ENCODE results near the gene RABGAP1. TPM values are rescaled to one million over a fixed set of nuclear protein-coding genes. Genes with fewer than 3 reads are reported as not detected.

RABGAP1 gene
- total and polyA plus RNA-seq, 7 donors = 15.5 to 57.9 (median 33.6) TPM

DNA sequence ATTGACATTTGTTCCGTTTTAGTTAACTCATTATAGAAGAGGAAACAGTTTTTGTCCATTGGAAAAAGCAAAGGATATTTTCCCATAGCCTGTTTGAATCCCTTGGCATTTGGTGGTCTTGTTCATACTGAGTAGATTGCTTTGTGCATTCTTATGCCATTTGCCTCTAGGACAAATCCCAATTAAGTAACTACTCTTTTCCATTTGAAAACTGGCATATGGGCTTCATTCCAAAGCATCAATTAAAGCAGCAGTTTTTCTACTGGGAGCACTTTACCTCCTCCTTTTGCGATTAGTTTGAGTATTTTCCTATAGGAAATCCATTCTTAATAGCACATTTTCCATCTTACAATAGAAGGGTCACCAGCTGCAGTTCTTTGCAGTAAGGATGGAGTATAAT lies 123.9 kb downstream of the RABGAP1 start:
- Histone ChIP-seq H3K4me3 (no peak overlapping the region), H3K27ac (no peak overlapping the region), H3K27me3 (ENCODE audit: insufficient read depth in 3 of 3, low read length in 2 of 3) (no peaks in the 10 kb centered on the region), H3K4me1 (peaks cover 20% of the 10 kb centered on the region), H3K36me3 (ENCODE audit: insufficient read depth in 1 of 2, low read depth in 1 of 2) (peaks cover 3 to 48% of the 10 kb centered on the region in 2 donors), H3K9me3 (no peaks in the 10 kb centered on the region)
- DNase-seq (no peak), ATAC-seq (no peak)
- TF ChIP-seq, protein P1, sequence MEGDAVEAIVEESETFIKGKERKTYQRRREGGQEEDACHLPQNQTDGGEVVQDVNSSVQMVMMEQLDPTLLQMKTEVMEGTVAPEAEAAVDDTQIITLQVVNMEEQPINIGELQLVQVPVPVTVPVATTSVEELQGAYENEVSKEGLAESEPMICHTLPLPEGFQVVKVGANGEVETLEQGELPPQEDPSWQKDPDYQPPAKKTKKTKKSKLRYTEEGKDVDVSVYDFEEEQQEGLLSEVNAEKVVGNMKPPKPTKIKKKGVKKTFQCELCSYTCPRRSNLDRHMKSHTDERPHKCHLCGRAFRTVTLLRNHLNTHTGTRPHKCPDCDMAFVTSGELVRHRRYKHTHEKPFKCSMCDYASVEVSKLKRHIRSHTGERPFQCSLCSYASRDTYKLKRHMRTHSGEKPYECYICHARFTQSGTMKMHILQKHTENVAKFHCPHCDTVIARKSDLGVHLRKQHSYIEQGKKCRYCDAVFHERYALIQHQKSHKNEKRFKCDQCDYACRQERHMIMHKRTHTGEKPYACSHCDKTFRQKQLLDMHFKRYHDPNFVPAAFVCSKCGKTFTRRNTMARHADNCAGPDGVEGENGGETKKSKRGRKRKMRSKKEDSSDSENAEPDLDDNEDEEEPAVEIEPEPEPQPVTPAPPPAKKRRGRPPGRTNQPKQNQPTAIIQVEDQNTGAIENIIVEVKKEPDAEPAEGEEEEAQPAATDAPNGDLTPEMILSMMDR (IDR thresholded peaks at IDR 0.05) = no peak
- WGBS, 3 donors = 64 to 93% (median 85%) methylated on average over 2 of the region's 2 CpGs
- intact Hi-C loops (cut with DNase I) = loop anchor here in 1 of 2 donors (10.0 kb wide), 1 partner anchor 60 kb away; no protein-coding TSS in a partner anchor

DNA sequence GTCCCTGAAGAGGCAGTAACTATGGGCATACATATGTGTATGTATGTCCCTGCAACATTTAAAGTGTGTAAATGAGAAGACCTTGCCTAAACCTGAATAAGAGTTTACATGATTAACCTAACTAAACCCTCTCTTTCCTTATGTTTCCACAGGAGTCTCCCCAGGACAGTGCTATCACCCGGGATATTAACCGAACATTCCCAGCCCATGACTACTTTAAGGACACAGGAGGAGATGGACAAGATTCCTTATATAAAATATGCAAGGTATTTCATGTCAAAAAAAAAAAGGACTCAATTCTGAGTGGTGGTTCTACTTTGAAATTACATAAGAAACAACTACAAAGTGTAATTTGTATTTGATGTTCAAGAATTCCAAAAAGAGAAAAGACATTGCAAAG lies 124.4 kb downstream of the RABGAP1 start:
- intact Hi-C loops (cut with DNase I) = loop anchor here in 1 of 2 donors (10.0 kb wide), 1 partner anchor 60 kb away; no protein-coding TSS in a partner anchor
- ATAC-seq = no peak
- no peaks in the 10 kb centered on the region for H3K27me3 ChIP-seq (ENCODE audit: insufficient read depth in 3 of 3, low read length in 2 of 3)
- H3K27ac ChIP-seq = no peak overlapping the region
- peaks cover 3 to 53% of the 10 kb centered on the region in 2 donors for H3K36me3 ChIP-seq (ENCODE audit: insufficient read depth in 1 of 2, low read depth in 1 of 2)
- no peak overlapping the region for H3K4me3 ChIP-seq
- WGBS, 3 donors = 98 to 100% (median 98%) methylated on average over 2 of the region's 2 CpGs
- H3K9me3 ChIP-seq = no peaks in the 10 kb centered on the region
- H3K4me1 ChIP-seq = peaks cover 18% of the 10 kb centered on the region
- DNase-seq = no peak
- TF ChIP-seq, protein P1 (IDR thresholded peaks at IDR 0.05) = no peak

DNA sequence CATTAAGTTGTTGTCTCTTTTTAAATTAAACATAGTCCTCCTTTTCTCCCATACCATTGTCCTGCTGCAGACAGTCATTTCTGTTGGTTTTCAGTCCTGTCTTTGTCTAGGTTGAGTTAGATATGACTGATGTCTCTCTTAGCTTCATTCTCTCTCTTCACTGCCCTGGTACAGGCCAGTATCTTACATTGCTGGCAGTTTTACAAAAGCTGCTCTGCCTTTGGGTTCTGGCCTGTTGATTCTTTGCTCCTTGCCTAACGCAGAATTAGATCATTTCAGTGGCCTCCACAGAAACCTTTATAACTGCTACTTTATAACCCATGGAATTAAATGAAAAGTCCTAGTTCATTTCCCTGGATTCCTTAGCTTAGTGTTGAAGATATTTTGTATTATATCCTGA lies 126.3 kb downstream of the RABGAP1 start:
- Histone ChIP-seq H3K9me3 (no peaks in the 10 kb centered on the region), H3K4me3 (no peak overlapping the region), H3K4me1 (peaks cover 13% of the 10 kb centered on the region), H3K27me3 (ENCODE audit: insufficient read depth in 3 of 3, low read length in 2 of 3) (no peaks in the 10 kb centered on the region), H3K36me3 (ENCODE audit: insufficient read depth in 1 of 2, low read depth in 1 of 2) (peaks cover 3 to 72% of the 10 kb centered on the region in 2 donors), H3K27ac (no peak overlapping the region)
- TF ChIP-seq, protein P1 (IDR thresholded peaks at IDR 0.05) = no peak
- DNase-seq (no peak), ATAC-seq (no peak)
- intact Hi-C loops (cut with DNase I) = loop anchor here in 1 of 2 donors (10.0 kb wide), 1 partner anchor 58 kb away; no protein-coding TSS in a partner anchor
- 93 to 97% (median 93%) methylated on average over 1 of the region's 1 CpG for WGBS, 3 donors

DNA sequence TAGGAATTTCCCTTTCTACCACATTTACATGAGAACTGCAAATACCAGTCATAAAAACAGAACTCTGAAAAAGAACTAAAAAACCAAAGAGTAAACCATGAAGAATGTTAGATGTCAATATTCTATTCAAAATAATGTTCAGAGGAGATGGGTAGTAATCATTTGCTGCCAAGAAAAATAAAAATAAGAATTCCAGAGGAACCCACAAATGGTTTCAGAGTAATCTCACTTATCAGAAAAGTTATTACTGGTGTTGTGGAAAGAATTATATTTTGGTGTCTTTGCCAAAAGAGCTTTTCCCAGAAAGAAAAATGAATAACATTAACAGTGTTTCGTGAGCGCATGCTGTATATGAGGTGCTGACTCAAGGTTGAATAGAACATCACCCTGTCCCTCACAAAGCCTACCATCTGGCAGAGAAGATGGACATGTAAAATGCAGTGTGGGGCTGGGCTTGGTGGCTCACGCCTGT lies 128.2 kb downstream of the RABGAP1 start:
- ATAC-seq (no peak), DNase-seq (no peak)
- Histone ChIP-seq H3K4me3 (no peak overlapping the region), H3K27ac (no peak overlapping the region), H3K27me3 (ENCODE audit: insufficient read depth in 3 of 3, low read length in 2 of 3) (no peaks in the 10 kb centered on the region), H3K4me1 (no peaks in the 10 kb centered on the region), H3K9me3 (no peaks in the 10 kb centered on the region), H3K36me3 (ENCODE audit: insufficient read depth in 1 of 2, low read depth in 1 of 2) (peaks cover 6 to 86% of the 10 kb centered on the region in 2 donors)
- WGBS, 3 donors = 85 to 92% (median 86%) methylated on average over 3 of the region's 3 CpGs
- TF ChIP-seq, protein P1 (IDR thresholded peaks at IDR 0.05) = no peak
- intact Hi-C loops (cut with DNase I) = loop anchor here in 1 of 2 donors (10.0 kb wide), 1 partner anchor 56 kb away; no protein-coding TSS in a partner anchor

DNA sequence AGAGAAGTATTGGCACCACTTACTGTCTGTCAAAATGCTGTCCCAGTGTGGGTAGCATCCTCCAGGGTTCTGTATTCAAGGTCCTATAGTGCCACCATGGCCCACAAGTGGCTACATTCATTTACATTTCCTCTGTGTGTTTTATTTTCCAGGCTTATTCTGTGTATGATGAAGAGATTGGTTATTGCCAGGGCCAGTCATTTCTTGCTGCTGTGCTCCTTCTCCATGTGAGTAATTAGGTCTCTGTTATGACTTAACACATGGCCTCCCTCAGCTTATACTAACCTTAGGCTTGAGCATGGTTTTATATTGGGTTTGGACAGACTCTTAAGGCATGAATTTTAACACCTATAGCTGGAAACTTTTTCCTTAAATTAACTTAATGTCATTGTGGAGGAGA lies 129.4 kb downstream of the RABGAP1 start:
- Histone ChIP-seq H3K27ac (no peak overlapping the region), H3K27me3 (ENCODE audit: insufficient read depth in 3 of 3, low read length in 2 of 3) (no peaks in the 10 kb centered on the region), H3K4me3 (no peak overlapping the region), H3K4me1 (no peaks in the 10 kb centered on the region), H3K9me3 (no peaks in the 10 kb centered on the region), H3K36me3 (ENCODE audit: insufficient read depth in 1 of 2, low read depth in 1 of 2) (peaks cover 6 to 86% of the 10 kb centered on the region in 2 donors)
- DNase-seq (no peak), ATAC-seq (no peak)
- TF ChIP-seq, protein P1 (IDR thresholded peaks at IDR 0.05) = no peak
- intact Hi-C loops (cut with DNase I) = no loop called here
